GM21786 (cell line): Measurements from ENCODE around the gene PHLPP1.
A peak's percentile ranks its signal among the peaks of the same experiment; 100 is the strongest.
"Not testable (repeated sequence)": the region's sequence is repeated elsewhere in the genome, so short reads cannot be mapped to it uniquely, and the experiment has no call there.

Experiments used
- ATAC-seq: cut with Tn5 transposase; IDR thresholded peaks from one replicate; pipeline ENCODE4 v1.9.1; 2021; ENCODE audit not compliant: unreplicated experiment

Gene PHLPP1

DNA sequence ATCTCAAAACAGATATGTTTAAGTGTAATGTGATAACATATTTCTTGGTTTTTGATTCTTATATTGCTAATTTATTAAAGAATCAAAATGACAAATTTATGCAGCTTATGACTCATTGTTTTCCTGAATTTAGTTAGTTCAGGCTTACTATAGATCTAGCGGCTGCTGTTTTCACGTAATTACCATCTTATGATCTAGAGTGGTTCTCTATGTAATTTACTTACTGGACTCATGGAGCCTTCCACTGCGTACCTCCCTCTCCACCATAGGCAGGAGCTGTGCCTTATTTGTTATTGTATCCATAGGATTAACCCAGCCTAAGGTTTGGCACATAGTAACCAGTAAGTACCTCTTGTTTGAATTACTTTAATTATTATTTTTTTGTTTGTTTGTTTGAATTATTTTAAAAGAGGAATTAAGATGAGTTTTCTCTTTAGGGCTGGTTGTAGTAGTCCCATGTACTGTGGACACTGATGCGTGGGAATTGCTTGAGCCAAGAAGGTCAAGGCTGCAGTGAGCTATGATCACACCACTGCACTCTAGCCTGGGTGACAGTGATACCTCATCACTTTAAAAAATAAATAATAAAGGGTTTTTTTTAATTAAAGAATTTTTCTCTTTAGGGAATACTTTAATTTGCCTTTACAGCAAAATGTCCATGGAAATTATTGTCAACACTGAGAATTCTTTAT lies 165.5 kb downstream of the PHLPP1 start:
- no peak for ATAC-seq

- peak; percentile 65 for ATAC-seq
These were observed 166.2 kb downstream of the PHLPP1 start for GRCh38 chr18:62881509-62882016.

GRCh38 chr18:62883937-62884735 lies 168.8 kb downstream of the PHLPP1 start:
- ATAC-seq, result no peak

GRCh38 chr18:62885804-62886203 lies 170.5 kb downstream of the PHLPP1 start:
- no peak for ATAC-seq

GRCh38 chr18:62894681-62895390 lies 179.5 kb downstream of the PHLPP1 start:
- ATAC-seq, result no peak

DNA sequence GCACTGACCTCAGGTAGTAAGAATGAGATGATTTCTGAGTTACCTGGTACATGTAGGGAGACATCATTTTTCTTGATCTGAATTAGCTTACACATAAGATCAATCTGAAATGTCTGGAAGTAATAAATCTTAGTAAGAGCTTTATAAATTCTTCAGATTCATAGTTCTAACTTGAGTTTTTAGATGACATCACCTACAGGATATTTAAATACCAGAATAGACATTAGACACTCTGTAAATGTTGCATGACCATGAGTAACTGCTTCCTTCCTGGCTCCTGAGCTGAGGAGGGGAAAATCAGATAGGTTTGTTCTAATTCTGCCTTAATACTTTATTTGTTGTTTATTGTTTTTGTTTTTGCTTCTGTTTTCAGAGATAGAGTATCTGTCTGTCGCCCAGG lies 181.8 kb downstream of the PHLPP1 start:
- ATAC-seq, result no peak

- ATAC-seq, result peak; percentile 92
These were observed 183.0 kb downstream of the PHLPP1 start for GRCh38 chr18:62898359-62898758.

GRCh38 chr18:62899534-62899933 lies 184.2 kb downstream of the PHLPP1 start:
- ATAC-seq, result no peak

DNA sequence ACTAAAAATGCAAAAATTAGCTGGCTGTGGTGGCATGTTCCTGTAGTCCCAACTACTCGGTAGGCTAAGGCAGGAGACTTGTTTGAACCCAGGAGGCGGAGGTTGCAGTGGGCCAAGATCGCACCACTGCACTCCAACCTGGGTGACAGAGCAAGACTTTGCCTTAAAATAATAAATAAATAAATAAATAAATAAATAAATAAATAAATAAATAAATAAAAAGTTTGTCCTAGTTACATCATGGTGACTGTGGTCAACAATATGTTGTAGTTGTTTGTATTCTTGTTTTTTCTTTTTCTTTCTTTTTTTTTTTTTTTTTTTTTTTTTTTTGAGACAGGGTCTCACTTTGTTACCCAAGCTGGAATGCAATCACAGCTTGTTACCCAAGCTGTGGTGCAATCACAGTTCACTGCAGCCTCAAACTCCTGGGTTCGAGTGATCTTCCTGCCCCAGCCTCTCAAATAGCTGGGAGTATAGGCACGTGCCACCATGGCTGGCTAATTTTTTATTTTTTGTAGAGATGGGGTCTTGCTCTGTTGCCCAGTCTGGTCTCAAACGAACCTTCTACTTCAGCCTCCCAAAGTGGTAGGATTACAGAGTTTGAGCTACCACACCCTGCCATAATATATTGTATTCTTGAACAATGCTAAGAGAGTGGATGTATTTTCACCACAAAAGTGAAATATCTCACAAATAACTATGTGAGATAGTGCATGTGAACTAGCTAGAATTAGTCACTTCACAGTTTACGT lies 185.0 kb downstream of the PHLPP1 start:
- no peak for ATAC-seq

DNA sequence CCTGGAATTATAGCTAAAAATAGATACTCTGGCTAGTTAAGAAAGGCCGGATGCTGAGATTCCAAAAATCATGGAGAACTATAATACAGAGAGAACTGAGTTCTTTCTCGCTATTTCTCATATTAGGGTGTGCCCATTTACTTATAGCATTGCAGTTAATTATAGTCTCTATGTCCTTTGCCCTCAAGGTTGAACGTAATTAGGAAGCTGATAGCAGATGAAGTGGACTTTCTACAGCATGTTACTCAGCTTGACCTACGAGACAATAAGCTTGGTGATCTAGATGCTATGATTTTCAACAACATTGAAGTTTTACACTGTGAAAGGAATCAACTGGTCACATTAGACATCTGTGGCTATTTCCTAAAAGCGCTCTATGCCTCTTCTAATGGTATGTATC lies 187.4 kb downstream of the PHLPP1 start:
- no peak for ATAC-seq

DNA sequence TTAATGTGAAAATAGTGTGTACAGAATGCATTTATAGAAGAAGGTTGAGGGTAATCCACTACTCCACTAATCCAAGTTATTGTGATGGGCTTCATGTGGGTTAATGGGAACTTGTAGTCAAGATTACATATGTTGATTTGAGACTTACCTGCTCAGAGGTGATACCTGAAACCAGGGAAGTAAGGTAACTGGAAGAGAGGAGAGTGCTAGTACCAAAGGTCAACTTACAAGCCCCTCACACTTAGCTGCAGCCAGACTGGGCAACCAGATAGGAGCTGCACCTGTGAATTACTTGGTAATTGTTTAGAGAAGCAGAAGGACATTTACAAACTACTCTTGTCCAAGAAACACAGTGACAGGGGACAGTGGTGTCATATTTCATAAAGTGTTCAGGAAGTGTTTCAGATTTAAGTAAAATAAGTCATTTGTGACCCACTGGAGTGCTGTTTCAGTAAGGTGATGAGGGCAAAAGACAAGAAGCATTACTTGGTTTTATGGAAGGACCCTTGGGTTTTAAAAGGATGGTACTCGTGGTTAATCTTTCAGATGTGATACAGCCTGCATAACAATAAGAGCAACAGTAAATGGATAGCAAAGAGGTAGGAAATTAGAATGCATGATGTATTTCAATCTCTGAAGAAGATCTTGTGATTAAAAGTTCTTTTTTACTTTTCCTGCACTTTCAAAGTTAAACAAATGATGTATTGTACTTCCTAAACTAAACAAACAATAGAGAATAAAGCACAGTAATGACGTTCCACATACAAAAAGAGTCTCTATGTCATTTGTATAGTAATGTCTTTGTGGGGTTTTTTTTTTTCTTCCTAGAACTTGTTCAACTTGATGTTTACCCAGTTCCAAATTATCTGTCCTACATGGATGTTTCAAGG lies 189.3 kb downstream of the PHLPP1 start:
- ATAC-seq, result no peak

GRCh38 chr18:62912885-62913284 lies 197.5 kb downstream of the PHLPP1 start:
- no peak for ATAC-seq

- not testable (repeated sequence) for ATAC-seq
These were observed 198.5 kb downstream of the PHLPP1 start for GRCh38 chr18:62913824-62914223.

- no peak for ATAC-seq
These were observed 199.6 kb downstream of the PHLPP1 start for GRCh38 chr18:62914871-62915392.

GRCh38 chr18:62918361-62918760 lies 203.0 kb downstream of the PHLPP1 start:
- no peak for ATAC-seq

DNA sequence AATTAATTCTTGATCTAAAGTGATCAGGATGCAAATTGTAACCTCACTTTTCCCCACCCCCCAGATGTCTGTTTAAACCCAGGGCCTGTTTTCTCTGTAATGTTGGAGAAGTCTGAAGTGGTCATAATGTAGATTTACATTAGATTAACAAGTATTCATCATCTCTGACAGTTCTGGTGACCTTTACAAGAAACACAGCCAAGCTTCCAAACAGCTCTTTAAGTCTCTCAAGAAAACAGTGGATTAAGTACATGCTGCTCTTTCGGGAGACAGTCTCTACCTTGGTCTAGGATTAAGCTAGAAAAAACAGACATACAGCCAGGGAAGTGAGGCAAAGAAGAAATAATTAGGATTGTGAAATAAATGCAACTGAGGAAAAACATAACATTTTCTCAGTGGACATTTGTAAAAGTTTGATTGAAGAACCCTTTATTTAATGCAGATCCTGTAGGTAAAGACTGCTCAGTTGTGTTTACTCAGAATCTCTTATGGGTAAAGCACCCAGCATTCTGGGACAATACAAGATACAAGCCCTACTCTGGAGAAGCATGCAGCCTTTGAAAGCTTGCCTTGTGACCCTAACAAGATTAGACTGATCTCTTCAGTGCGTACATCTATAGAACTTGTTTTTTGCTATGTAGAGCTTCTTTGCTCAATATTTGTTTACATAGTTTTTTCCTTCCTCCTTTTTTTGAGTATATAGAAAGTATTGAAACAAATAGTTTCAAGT lies 203.9 kb downstream of the PHLPP1 start:
- no peak for ATAC-seq

- no peak for ATAC-seq
These were observed 209.8 kb downstream of the PHLPP1 start for GRCh38 chr18:62925031-62925688.

- ATAC-seq, result no peak
These were observed 213.0 kb downstream of the PHLPP1 start for GRCh38 chr18:62928326-62928725.
